HG03103 (cell line): ENCODE data around the gene PUSL1.
"Not testable (repeated sequence)": the region's sequence is repeated elsewhere in the genome, so short reads cannot be mapped to it uniquely, and the experiment has no call there.

Experiments
- ATAC-seq: cut with Tn5 transposase; IDR thresholded peaks from one replicate; pipeline ENCODE4 v1.9.1; 2021; ENCODE audit warnings: low read depth; ENCODE audit not compliant: unreplicated experiment

PUSL1 gene

GRCh38 chr1:1307261-1307922 is 1.0 kb upstream of the PUSL1 start:
- no peak for ATAC-seq

- ATAC-seq: no peak
Measured at GRCh38 chr1:1308756-1309250, 406 bp downstream of the PUSL1 start.

GRCh38 chr1:1309251-1310108 is 1.1 kb downstream of the PUSL1 start:
- no peak for ATAC-seq

- no peak for ATAC-seq
Measured at GRCh38 chr1:1310109-1310385, 1.6 kb downstream of the PUSL1 start.

GRCh38 chr1:1310476-1311053 is 2.2 kb downstream of the PUSL1 start:
- ATAC-seq: no peak

GRCh38 chr1:1311107-1312104 is 3.0 kb downstream of the PUSL1 start:
- ATAC-seq: no peak

- no peak for ATAC-seq
Measured at GRCh38 chr1:1312450-1313314, 4.3 kb downstream of the PUSL1 start.

GRCh38 chr1:1313500-1314236 is 5.3 kb downstream of the PUSL1 start:
- ATAC-seq: no peak

GRCh38 chr1:1314237-1314586 is 5.8 kb downstream of the PUSL1 start:
- no peak for ATAC-seq

- ATAC-seq: no peak
Measured at GRCh38 chr1:1314678-1315335, 6.4 kb downstream of the PUSL1 start.

- ATAC-seq: no peak
Measured at GRCh38 chr1:1315435-1315954, 7.1 kb downstream of the PUSL1 start.

- not testable (repeated sequence) for ATAC-seq
Measured at GRCh38 chr1:1316199-1316598, 7.8 kb downstream of the PUSL1 start.

- ATAC-seq: no peak
Measured at GRCh38 chr1:1317420-1317819, 9.0 kb downstream of the PUSL1 start.

GRCh38 chr1:1318131-1318652 is 9.8 kb downstream of the PUSL1 start:
- ATAC-seq: no peak

GRCh38 chr1:1318777-1319645 is 10.6 kb downstream of the PUSL1 start:
- ATAC-seq: no peak

- ATAC-seq: no peak
Measured at GRCh38 chr1:1319646-1319941, 11.2 kb downstream of the PUSL1 start.
